ENCODE measurements around the gene FRY. TPM values are rescaled to one million over a fixed set of nuclear protein-coding genes. Genes with fewer than 3 reads are reported as not detected.
A peak's percentile ranks its signal among the peaks of the same experiment; 100 is the strongest.
"Not testable (repeated sequence)": the region's sequence is repeated elsewhere in the genome, so short reads cannot be mapped to it uniquely, and the experiment has no call there.

The FRY gene
- 10 to 100 TPM in 1 of 2 donors, 1 to 10 TPM in 1; 7.0 to 10.8 TPM for total RNA-seq

DNA sequence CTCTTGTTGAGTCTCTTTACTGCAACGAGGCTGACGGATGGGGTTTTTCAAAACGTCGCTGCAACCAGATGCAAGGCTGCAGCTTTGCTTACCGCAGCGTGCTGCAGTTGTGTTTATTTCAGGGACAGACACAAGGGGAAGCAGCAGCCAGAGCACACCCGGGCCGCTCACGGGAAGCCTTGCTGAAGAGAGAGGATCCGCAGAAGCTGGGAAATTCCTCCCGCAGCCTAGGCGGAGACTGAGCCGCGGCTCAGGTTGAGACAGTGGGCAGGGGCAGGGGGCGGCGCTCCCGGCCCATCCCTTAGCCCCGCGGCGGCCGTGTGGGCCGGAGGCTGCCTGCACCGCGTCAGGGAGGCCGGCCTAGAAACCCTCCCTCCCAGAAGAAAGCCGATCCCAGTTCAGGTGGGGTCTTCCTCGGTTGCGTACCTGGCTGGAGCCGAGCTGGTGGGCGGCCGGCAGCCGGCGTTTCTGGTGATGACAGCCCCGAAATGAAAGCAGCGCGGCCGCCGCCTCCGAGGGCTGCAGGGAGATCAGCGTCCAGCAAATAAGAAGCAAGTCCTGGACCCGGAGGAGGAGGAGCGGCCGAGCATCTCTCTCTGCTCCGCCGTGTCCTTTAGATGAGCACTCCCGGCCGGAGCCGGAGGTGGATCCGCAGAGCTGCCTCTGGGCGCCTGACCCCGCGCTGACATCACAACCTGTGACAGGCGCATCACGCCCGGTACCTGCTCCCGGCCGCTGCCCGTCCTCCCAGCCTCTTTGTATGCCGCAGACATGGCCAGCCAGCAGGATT lies at the start of gene FRY:
Gene FRY (plus strand): TSS at position 750 of the 790 bp plus-strand sequence. CDS start 22 bp downstream, at position 772.
- H3K4me1 Mint-ChIP-seq: peaks cover 28% of the 10 kb centered on the region

DNA sequence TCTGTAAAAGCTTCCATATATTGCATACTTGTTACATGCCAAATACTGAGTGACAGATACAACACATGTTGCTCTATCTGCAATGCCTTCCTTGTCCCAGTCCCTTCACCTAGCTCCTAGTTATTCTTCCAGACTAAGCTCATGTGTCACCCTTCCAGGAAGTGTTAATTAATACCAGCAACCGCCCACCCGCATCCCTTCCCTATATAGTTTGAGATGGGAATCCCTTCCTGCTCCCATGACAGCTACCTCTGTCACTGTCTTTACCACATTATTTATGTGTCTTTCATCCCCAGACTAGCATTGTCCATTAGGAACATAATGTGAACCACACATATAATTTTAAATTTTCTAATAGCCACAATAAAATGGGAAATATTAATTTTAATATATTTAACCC lies 49.5 kb upstream of the FRY start:
- Mint-ChIP-seq H3K4me1 (peaks cover 5% of the 10 kb centered on the region), H3K27me3 (no peaks in the 10 kb centered on the region), H3K36me3 (ENCODE audit: low read depth) (no peaks in the 10 kb centered on the region), H3K4me3 (no peak overlapping the region), H3K9me3 (no peaks in the 10 kb centered on the region), H3K27ac (peak overlapping the region; percentile 23)
- ATAC-seq (replicated peaks): no peak

More for the DNA sequence above, at the start of gene FRY:
- Mint-ChIP-seq H3K27ac (peak within 1 kb of the TSS; percentile 87), H3K9me3 (no peaks in the 10 kb centered on the region), H3K27me3 (no peaks in the 10 kb centered on the region), H3K36me3 (ENCODE audit: low read depth) (no peaks in the 10 kb centered on the region), H3K4me3 (peak within 1 kb of the TSS; percentile 87)
- peak; percentile 95 for ATAC-seq (replicated peaks)

DNA sequence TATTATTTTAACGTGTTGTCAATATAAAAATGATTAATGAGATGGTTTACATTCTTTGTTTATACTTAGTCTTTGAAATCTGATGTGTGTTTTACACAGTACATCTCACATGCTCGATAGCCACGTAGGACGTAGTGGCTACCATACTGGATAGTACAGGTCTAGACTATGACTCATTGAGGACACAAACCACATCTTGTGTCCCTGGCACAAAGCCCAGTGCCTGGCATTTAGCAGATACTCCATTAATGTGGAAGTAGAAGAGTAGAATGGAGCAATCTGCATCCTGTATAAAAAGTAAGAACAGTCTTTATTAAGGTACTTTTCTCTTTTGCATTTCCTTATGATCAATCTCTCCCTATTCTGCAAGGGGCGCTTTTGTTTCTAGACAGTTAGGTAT lies 49.0 kb upstream of the FRY start:
- no peaks in the 10 kb centered on the region for H3K27me3 Mint-ChIP-seq
- H3K4me1 Mint-ChIP-seq: peaks cover 9% of the 10 kb centered on the region
- no peaks in the 10 kb centered on the region for H3K36me3 Mint-ChIP-seq (ENCODE audit: low read depth)
- no peaks in the 10 kb centered on the region for H3K9me3 Mint-ChIP-seq
- H3K4me3 Mint-ChIP-seq: no peak overlapping the region
- H3K27ac Mint-ChIP-seq: no peak overlapping the region
- peak; percentile 49 for ATAC-seq (replicated peaks)

DNA sequence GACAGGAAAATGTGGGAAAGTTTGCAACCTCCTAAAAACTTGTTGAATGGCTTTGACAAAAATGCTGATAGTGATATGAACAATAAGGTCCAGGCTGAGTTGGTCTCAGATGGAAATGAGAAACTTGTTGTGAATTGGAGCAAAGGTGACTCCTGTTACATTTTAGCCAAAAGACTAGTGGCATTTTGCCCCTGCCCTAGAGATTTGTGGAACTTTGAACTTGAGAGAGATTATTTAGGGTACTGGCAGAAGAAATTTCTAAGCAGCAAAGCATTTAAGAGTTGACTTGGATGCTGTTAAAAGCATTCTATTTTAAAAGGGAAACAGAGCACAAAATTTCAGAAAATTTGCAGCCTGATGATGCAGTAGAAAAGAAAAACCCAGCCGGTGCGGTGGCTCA lies 47.9 kb upstream of the FRY start:
- ATAC-seq (replicated peaks); H3K27me3 Mint-ChIP-seq; H3K4me3 Mint-ChIP-seq; H3K36me3 Mint-ChIP-seq (ENCODE audit: low read depth); H3K9me3 Mint-ChIP-seq; H3K27ac Mint-ChIP-seq: not testable (repeated sequence)
- H3K4me1 Mint-ChIP-seq: peaks cover 10% of the 10 kb centered on the region

DNA sequence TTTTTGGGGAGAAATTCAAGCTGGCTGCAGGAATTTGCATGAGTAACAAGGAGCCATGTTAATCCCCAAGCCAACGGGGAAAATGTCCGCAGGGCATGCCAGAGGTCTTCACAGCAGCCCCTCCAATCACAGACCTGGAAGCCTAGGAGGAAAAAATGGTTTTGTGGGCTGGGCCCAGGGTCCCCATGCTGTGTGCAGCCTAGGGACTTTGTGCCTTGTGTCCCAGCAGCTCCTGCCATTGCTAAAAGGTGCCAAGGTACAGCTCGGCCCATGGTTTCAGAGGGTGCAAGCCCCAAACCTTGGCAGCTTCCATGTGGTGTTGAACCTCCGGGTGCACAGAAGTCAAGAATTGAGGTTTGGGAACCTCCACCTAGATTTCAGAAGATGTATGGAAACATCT lies 47.2 kb upstream of the FRY start:
- not testable (repeated sequence) for ATAC-seq (replicated peaks); H3K9me3 Mint-ChIP-seq; H3K4me3 Mint-ChIP-seq; H3K36me3 Mint-ChIP-seq (ENCODE audit: low read depth); H3K27ac Mint-ChIP-seq; H3K27me3 Mint-ChIP-seq
- peaks cover 10% of the 10 kb centered on the region for H3K4me1 Mint-ChIP-seq

DNA sequence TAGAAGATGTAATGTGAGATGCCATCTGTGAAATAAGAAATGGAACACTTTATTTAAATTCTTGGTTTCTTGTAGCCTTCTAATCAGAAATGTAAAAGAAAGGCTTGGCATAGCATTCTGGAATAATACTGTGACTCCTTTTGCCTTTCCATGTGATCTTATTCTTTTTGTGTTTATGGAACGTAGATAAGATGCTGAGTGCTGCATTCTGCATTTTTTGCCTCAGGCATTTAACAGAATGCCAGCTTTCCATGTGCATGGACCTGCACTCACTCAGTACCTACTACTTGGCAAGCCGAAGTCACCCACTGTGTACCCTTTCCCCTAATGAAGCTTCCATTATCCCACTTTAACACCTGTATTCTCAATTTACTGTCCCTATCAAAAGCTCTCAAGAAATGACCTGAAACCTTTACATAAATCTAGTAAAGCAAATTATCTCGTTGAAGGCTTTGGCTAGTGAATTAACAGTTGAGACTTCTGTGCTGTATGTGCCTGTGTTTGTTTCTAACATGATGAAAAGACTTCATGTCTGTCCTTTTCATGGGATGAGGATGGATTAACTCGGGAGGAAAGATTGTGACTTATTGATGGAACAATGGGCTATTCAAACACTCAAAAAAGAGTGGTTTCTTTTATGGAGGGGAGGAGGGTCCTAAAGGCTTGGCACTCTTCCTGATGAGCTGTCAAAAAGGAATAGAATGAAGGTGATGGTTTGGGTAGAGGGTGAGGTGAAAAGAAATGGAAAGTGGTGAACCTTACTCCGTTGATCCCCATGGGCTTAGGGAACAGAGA lies 44.7 kb upstream of the FRY start:
- Mint-ChIP-seq H3K27me3 (no peaks in the 10 kb centered on the region), H3K4me1 (peaks cover 8% of the 10 kb centered on the region), H3K27ac (peak overlapping the region; percentile 65), H3K36me3 (ENCODE audit: low read depth) (no peaks in the 10 kb centered on the region), H3K4me3 (no peak overlapping the region), H3K9me3 (no peaks in the 10 kb centered on the region)
- no peak for ATAC-seq (replicated peaks)

DNA sequence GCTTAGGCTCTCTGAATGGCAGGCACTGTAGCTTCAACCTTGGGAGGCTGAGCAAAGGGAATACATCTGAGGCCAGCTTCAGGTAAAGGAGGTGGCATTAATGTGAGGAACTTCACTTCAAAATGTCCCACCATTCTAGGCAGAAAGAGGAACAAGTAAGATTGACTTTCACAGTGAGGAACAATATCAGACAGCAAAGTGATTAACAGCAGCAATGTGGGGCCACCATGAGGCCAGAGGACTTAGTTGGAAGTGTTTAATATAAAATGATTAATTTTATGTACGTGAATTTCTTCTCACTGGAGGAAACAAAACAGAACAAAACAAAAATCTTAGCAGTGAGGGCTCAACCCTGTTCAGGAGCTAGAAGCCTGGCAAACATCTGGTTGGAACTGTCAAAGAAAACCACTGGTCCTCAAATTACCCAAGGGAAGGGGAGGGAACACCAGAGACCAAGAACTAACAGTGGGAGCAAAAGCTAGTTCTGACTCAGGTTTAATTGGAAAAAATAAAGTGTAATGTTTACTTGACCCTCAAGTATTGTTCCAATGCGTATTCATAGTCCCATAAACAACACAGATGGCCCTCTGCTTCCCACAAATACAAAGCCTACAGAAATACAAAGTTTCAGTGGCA lies 43.9 kb upstream of the FRY start:
- Mint-ChIP-seq H3K4me3 (no peak overlapping the region), H3K9me3 (no peaks in the 10 kb centered on the region), H3K27me3 (no peaks in the 10 kb centered on the region), H3K4me1 (peaks cover 5% of the 10 kb centered on the region), H3K36me3 (ENCODE audit: low read depth) (no peaks in the 10 kb centered on the region), H3K27ac (peak overlapping the region; percentile 65)
- ATAC-seq (replicated peaks): no peak

DNA sequence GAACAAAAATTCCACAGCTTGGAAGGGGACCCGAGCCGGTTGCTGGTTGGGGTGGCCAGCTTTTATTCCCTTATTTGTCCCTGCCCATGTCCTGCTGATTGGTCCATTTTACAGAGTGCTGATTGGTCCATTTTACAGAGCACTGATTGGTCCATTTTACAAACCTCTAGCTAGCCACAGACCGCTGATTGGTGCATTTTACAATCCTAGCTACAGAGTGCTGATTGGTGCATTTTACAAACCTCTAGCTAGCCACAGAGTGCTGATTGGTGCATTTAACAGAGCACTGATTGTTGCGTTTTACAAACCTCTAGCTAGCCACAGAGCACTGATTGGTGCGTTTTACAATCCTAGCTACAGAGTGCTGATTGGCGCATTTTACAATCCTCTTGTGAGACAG lies 37.2 kb upstream of the FRY start:
- not testable (repeated sequence) for H3K27ac Mint-ChIP-seq; ATAC-seq (replicated peaks); H3K9me3 Mint-ChIP-seq; H3K4me3 Mint-ChIP-seq; H3K4me1 Mint-ChIP-seq; H3K36me3 Mint-ChIP-seq (ENCODE audit: low read depth); H3K27me3 Mint-ChIP-seq

DNA sequence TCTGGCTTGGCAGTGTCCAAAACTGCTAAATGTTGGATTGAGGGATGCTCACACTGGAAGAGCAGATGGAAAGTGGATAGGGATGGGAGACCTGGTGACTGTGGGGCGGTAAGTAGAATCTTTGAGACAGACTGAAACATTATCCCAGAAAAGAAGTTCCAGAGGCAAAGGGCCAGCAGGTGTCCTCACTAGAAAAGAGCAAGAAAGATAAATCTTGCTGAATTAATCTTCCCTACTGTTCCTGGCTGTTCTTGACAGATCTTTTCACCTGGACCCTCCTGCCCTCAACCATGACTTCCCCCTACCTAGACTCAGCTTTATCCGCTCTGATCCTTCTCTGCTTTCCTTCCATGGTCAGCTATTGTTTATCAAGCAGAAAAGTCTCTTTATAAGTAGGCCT lies 35.0 kb upstream of the FRY start:
- no peaks in the 10 kb centered on the region for H3K27me3 Mint-ChIP-seq
- peak overlapping the region; percentile 30 for H3K27ac Mint-ChIP-seq
- no peaks in the 10 kb centered on the region for H3K36me3 Mint-ChIP-seq (ENCODE audit: low read depth)
- H3K9me3 Mint-ChIP-seq: no peaks in the 10 kb centered on the region
- ATAC-seq (replicated peaks): no peak
- no peaks in the 10 kb centered on the region for H3K4me1 Mint-ChIP-seq
- H3K4me3 Mint-ChIP-seq: no peak overlapping the region

DNA sequence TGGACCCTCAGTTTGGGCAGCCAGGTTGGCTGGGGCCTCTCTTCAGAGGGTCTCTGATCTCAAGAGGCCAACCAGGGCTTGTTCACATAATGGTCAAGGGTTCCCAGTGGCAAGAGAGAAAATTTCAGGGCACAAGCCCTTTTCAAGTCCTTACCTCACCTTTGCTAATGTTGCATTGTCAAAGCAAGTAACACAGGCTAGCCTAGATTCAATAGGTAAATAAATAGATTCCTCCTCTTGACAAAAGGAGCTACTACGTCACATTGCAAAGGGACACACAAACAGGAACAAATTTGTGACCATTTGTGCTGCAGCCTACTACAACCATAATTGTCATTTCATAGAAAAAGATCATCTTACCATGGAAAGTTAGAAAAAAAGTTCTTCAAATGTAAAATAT lies 33.9 kb upstream of the FRY start:
- H3K9me3 Mint-ChIP-seq: no peaks in the 10 kb centered on the region
- H3K27ac Mint-ChIP-seq: no peak overlapping the region
- no peaks in the 10 kb centered on the region for H3K4me1 Mint-ChIP-seq
- ATAC-seq (replicated peaks): no peak
- no peaks in the 10 kb centered on the region for H3K27me3 Mint-ChIP-seq
- no peaks in the 10 kb centered on the region for H3K36me3 Mint-ChIP-seq (ENCODE audit: low read depth)
- H3K4me3 Mint-ChIP-seq: no peak overlapping the region

DNA sequence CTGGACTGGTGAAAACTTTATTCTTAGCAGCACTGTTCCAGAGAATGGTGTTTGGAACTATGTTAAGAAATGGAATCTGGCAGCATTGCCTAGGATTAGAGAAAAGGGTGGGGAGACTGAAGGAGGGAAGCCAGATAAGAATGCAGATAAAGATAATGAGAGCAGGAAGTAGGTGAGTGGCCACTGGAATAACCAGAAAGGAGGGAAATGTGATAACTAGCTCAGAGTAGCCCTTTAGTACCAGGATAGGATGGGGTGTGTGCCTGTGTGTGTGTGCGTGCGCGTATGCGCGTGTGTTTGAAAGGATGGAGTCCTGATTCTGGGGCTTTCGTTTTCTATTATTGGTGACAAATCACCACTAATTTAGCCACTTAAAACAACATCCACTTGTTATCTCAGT lies 33.4 kb upstream of the FRY start:
- Mint-ChIP-seq H3K27ac (no peak overlapping the region), H3K9me3 (no peaks in the 10 kb centered on the region), H3K4me3 (no peak overlapping the region), H3K4me1 (no peaks in the 10 kb centered on the region), H3K27me3 (no peaks in the 10 kb centered on the region), H3K36me3 (ENCODE audit: low read depth) (no peaks in the 10 kb centered on the region)
- ATAC-seq (replicated peaks): no peak

DNA sequence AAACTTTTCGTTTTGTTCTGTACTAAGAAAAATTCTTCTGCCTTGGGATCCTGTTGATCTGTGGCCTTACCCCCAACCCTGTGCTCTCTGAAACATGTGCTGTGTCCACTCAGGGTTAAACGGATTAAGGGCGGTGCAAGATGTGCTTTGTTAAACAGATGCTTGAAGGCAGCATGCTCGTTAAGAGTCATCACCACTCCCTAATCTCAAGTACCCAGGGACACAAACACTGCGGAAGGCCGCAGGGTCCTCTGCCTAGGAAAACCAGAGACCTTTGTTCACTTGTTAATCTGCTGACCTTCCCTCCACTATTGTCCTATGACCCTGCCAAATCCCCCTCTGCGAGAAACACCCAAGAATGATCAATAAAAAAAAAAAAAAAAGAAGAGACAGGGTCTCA lies 30.8 kb upstream of the FRY start:
- not testable (repeated sequence) for H3K27me3 Mint-ChIP-seq; H3K4me3 Mint-ChIP-seq; H3K36me3 Mint-ChIP-seq (ENCODE audit: low read depth); H3K4me1 Mint-ChIP-seq; ATAC-seq (replicated peaks); H3K27ac Mint-ChIP-seq; H3K9me3 Mint-ChIP-seq

DNA sequence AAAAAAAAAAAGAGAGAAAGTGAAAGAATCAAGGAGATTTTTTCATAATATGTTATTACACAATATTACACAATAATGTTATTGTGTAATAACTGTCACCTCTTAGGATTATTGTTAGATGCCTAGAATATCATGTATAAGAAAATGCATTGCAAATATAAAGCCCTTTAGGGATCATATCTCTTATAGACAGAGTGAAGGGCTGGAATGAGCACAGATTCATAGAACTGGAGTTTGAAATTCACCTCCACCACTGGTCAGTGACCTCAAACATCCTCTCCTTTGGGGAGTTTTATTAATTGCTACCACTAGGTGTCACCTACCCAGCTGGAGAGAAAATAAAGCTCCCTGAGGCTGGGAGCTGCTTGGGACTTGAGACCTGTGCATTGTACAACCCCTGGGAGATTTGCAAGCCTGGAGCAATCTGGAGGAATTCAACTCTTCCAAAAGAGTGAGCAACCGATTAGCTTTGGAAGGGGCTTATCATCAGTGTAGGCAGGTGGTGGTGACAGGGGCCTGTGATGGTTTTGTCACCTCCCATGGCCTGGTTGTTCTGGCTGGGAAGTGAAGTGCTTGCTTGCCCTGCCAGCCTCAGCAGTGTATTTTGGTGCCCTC lies 30.3 kb upstream of the FRY start:
- no peak overlapping the region for H3K4me3 Mint-ChIP-seq
- peak; percentile 59 for ATAC-seq (replicated peaks)
- H3K36me3 Mint-ChIP-seq (ENCODE audit: low read depth): no peaks in the 10 kb centered on the region
- H3K4me1 Mint-ChIP-seq: no peaks in the 10 kb centered on the region
- no peaks in the 10 kb centered on the region for H3K9me3 Mint-ChIP-seq
- no peak overlapping the region for H3K27ac Mint-ChIP-seq
- no peaks in the 10 kb centered on the region for H3K27me3 Mint-ChIP-seq

DNA sequence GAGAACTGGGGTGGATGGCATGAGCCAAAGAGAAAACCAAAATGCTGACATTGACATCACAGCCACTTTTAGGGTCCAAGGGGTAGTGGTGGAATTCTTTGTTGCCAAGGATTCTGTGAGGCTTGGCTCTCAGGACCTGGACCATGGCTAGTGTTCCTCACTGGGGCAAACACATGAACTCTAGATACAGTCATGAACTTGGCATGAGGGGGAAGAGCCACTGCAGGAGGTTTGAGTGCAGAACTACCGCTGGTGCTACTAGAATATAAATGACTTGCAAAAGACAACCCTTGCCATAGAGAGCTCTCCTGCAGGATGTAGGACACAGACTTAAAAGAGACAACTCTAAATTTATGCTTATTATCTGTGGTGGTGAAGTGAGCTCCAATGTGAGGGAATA lies 29.8 kb upstream of the FRY start:
- ATAC-seq (replicated peaks): no peak
- Mint-ChIP-seq H3K4me1 (no peaks in the 10 kb centered on the region), H3K9me3 (no peaks in the 10 kb centered on the region), H3K4me3 (no peak overlapping the region), H3K36me3 (ENCODE audit: low read depth) (no peaks in the 10 kb centered on the region), H3K27ac (no peak overlapping the region), H3K27me3 (no peaks in the 10 kb centered on the region)

Data from activated T-helper 17 cell treated with anti-CD3 and anti-CD28 coated beads, Interleukin-2, amount 50 U/mL, for 72 hours (primary cell).